Measurements from ENCODE around the gene IKZF4. TPM values are rescaled to one million over a fixed set of nuclear protein-coding genes. Genes with fewer than 3 reads are reported as not detected.

The IKZF4 gene
- total RNA-seq, 1 donor from 2014 or later: 0.86 TPM

DNA sequence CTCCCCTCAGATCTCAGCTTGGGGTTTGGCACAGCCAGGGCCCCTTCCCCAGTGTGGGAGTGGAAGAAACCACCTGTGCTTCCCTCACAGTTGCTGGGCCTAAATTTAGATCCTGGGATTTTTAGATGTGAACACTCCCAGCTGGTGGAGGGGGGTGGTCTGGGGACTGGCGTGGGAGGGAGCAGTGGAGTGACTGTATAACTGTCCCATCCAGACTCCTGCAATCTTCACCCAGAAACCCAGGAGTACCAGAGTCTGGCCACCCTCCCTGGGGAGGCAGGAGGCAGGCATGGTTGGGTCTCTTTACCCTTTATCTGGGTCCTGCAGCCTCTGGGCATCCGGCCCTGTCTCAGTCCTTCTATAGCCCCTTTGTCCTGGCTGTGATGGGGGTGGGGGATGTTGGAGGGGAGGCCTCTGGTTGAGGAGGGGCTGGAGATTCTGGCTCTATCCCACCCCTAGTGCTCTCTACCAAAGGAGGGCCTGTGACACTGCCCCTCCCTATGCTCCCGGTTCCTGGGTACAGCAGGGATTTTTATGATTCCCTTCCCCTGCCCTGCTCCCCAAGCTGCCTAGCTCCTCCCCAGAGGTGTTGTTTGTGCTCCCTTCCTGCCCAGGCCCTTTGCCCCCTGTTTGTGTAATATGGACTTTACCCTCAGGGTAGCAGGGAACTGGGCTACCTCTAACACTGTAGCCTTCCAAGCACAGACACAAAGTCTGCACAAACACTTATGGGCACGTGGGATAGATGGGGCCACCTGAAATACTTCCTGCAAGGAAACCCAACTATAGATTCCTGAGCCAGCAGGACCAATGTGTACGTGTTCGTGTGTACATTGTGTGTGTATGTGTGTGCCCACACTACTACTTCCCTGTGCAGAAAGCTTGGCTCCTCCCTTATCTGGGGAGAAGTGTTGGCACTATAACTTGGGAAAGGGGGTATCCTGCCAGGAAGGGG lies 60.8 kb downstream of the IKZF4 start:
- no peak for DNase-seq (ENCODE audit: low read depth, low spot score)

DNA sequence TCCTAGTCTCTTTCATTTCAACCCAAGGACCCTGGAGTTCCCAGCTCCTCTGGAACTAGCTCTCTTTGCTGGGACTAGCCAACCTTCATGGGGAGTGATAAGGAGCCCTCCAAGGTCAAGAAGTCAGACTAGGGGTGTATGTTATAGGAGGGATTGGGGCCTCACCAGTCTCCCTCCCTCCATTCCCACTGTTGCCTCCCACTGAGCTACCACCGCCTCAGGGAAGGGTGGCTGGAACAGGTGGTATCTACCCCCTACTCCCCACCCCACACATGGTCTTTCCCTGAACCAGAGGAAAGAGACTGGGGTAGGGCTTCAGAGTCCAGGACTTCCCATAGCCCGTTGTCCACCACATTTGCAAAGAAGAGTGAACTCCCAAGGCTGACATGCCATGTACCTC lies 61.5 kb downstream of the IKZF4 start:
- DNase-seq (ENCODE audit: low read depth, low spot score): no peak

DNA sequence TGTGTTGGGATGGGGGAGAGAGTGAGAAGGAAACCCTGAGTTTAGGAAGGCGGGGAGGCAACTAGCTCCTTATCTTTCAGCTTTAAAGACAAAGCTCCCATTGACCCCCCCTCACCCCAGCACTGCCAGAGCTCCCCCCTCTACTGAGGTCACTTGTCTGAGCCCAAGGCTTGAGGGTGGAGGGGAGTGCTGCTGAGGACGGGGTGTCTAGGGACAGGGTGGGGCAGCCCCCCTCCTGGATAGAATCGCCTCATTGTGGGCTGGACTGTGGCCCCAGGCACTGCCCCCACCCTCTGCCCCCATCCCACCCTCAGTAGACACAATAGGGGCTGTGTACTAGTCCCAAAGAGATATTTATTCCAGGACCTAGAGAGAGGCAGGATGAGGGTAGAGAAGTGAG lies 62.1 kb downstream of the IKZF4 start:
- no peak for DNase-seq (ENCODE audit: low read depth, low spot score)

DNA sequence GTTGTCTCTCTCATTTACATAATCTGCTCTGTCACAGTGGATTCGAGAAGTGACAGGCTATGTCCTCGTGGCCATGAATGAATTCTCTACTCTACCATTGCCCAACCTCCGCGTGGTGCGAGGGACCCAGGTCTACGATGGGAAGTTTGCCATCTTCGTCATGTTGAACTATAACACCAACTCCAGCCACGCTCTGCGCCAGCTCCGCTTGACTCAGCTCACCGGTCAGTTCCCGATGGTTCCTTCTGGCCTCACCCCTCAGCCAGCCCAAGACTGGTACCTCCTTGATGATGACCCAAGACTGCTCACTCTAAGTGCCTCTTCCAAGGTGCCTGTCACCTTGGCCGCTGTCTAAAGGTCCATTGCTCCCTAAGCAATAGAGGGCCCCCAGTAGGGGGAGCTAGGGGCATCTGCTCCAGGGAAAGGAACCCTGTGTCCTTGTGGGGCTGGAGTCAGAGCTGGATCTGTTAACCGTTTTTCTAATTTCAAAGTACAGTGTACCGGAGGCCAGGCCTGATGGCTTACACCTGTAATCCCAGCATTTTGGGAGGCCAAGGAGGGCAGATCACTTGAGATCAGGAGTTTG lies 64.2 kb downstream of the IKZF4 start:
- DNase-seq (ENCODE audit: low read depth, low spot score): no peak

DNA sequence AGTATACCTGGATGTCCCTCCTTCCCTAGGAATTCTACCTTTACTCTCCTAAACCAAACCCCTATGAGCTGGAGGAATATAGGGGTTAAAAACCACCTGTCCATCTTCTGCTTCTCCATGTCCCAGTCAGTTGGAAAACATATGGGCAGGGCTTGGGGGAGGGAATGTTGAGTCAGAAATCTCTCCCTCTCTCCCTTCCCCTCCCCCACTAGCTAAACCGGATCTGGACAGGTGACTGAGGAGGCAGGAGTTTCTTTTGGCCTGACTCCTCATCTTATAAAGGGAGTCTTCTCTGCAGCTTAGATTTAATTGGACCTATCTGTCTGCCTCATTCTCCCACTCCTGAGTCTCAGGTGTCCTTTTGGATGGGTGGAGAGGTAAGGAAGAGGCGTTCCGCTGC lies 65.3 kb downstream of the IKZF4 start:
- DNase-seq (ENCODE audit: low read depth, low spot score): no peak

DNA sequence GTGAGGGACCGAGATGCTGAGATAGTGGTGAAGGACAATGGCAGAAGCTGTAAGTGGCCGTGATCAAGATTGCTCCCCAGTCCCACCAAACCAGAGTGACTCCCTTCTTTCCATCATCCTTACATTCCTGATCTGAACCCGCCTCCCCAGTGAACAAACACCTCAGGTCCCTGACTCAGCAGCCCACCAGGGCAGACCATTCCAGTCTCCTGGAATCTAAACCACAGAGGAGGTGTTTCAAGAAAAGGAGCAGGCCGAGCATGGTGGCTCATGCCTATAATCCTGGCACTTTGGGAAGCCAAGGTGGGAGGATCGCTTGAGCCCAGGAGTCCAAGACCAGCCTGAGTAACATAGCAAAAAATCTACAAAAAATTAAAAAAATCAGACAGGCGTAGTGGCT lies 65.8 kb downstream of the IKZF4 start:
- no peak for DNase-seq (ENCODE audit: low read depth, low spot score)

DNA sequence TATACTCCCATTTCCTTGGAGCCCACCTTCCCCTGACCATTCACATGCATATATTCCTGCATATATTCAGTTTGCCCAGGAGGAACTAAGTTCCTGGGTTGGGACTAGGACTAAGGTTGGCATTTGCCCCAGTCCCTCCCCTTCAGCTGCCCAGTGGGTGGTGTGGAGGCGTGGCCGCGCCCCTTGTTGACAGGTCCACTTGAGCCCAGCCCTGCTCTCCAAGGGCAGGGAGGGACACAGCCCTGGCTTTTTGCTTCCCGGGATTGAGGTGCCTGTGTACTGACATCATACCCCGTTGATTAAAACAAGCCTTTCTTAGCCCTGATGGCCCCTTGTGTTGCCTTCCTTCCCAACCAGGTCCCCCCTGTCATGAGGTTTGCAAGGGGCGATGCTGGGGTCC lies 66.4 kb downstream of the IKZF4 start:
- no peak for DNase-seq (ENCODE audit: low read depth, low spot score)

Other genes starting within 250 kb of the IKZF4 start
- 110 and 137 TPM in 2 replicates for gene SARNP, start 203.3 kb upstream of the IKZF4 start, total RNA-seq
- 30.9 and 38.2 TPM in 2 replicates for gene ORMDL2, start 203.0 kb upstream of the IKZF4 start, total RNA-seq
- 64.8 and 75.2 TPM in 2 replicates for gene DNAJC14, start 191.5 kb upstream of the IKZF4 start, total RNA-seq
- gene MMP19, start 178.1 kb upstream of the IKZF4 start, total RNA-seq: 0.42 and 0.46 TPM in 2 replicates
- 25.1 and 32.0 TPM in 2 replicates for gene PYM1, start 93.1 kb upstream of the IKZF4 start, total RNA-seq
- gene DGKA, start 89.9 kb upstream of the IKZF4 start, total RNA-seq: 32.3 and 36.0 TPM in 2 replicates
- 0.33 and 0.42 TPM in 2 replicates for gene PMEL, start 55.0 kb upstream of the IKZF4 start, total RNA-seq
- gene CDK2, start 54.2 kb upstream of the IKZF4 start, total RNA-seq: 29.5 and 55.0 TPM in 2 replicates
- gene RAB5B, start 47.0 kb upstream of the IKZF4 start, total RNA-seq: 35.2 and 45.7 TPM in 2 replicates
- 13.8 and 23.2 TPM in 2 replicates for gene SUOX, start 23.8 kb upstream of the IKZF4 start, total RNA-seq
- 94.9 and 101 TPM in 2 replicates for gene RPS26, start 20.9 kb downstream of the IKZF4 start, total RNA-seq
- gene ERBB3, start 59.1 kb downstream of the IKZF4 start, total RNA-seq: 0.07 and 0.11 TPM in 2 replicates
- 240 and 266 TPM in 2 replicates for gene PA2G4, start 83.5 kb downstream of the IKZF4 start, total RNA-seq
- 2,515 and 3,966 TPM in 2 replicates for gene RPL41, start 95.6 kb downstream of the IKZF4 start, total RNA-seq
- gene ZC3H10, start 97.2 kb downstream of the IKZF4 start, total RNA-seq: 5.5 and 7.0 TPM in 2 replicates
- 313 and 330 TPM in 2 replicates for gene ESYT1, start 107.2 kb downstream of the IKZF4 start, total RNA-seq
- 60.6 and 81.1 TPM in 2 replicates for gene MYL6B, start 131.5 kb downstream of the IKZF4 start, total RNA-seq
- 2,535 and 2,553 TPM in 2 replicates for gene MYL6, start 137.3 kb downstream of the IKZF4 start, total RNA-seq
- 53.2 and 70.9 TPM in 2 replicates for gene SMARCC2, start 168.4 kb downstream of the IKZF4 start, total RNA-seq
- 189 and 215 TPM in 2 replicates for gene RNF41, start 200.9 kb downstream of the IKZF4 start, total RNA-seq
- 37.1 and 44.1 TPM in 2 replicates for gene NABP2, start 203.3 kb downstream of the IKZF4 start, total RNA-seq
- not detected in 2 replicates for gene SLC39A5, start 209.0 kb downstream of the IKZF4 start, total RNA-seq
- gene ANKRD52, start 237.3 kb downstream of the IKZF4 start, total RNA-seq: 13.1 and 21.4 TPM in 2 replicates
- gene COQ10A, start 245.9 kb downstream of the IKZF4 start, total RNA-seq: 4.9 and 7.3 TPM in 2 replicates

Data from pulmonary artery endothelial cell (primary cell).